H1 (cell line): ENCODE measurements around the gene MYH8. TPM values are rescaled to one million over a fixed set of nuclear protein-coding genes. Genes with fewer than 3 reads are reported as not detected.

Experiments
- CTCF ChIA-PET: fragments of 300-600 bp; sonication (Branson Sonifier 250); formaldehyde crosslinking; loops from one replicate; lab custom pipeline; 2021; ENCODE audit not compliant: partially characterized antibody; lab: Charles Lee
- POLR2A ChIA-PET: fragments of 300-600 bp; sonication (Branson Sonifier 250); formaldehyde crosslinking; loops from one replicate; lab custom pipeline; 2021; ENCODE audit warnings: inconsistent platforms; ENCODE audit not compliant: partially characterized antibody; lab: Charles Lee
- DNase-seq, 2 experiments: peaks; one replicate each; pipeline versions ENCODE4 v3.0.0 to v3.0.0-alpha.2; 2010 to 2022; ENCODE audit warnings: low spot score in 2 of 2, low read depth in 1 of 2, mixed read lengths in 1 of 2
- FAIRE-seq: peaks from 2 replicates; lab custom pipeline; 2011; peaks lifted over from hg19 to GRCh38; lab: Jason Lieb, UNC
- H2AFZ ChIP-seq: 2 replicates; pipeline ENCODE4 v1.8.1; 2012; ENCODE audit warnings: low read length, inconsistent platforms
- H2AK5ac ChIP-seq: 2 replicates; pipeline ENCODE4 v1.6.1; 2013; ENCODE audit warnings: low read depth, low read length
- H2BK120ac ChIP-seq: replicated peaks from 2 replicates; pipeline ENCODE3; 2013; ENCODE audit warnings: low read depth, low read length, inconsistent platforms
- H2BK12ac ChIP-seq: 2 replicates; pipeline ENCODE4 v1.6.1; 2013; ENCODE audit warnings: low read depth, low read length
- H2BK15ac ChIP-seq: 2 replicates; pipeline ENCODE4 v1.6.1; 2013; ENCODE audit warnings: low read length
- H2BK20ac ChIP-seq: 2 replicates; pipeline ENCODE4 v1.6.1; 2013; ENCODE audit warnings: low read length
- H2BK5ac ChIP-seq: 2 replicates; pipeline ENCODE4 v1.6.1; 2013; ENCODE audit warnings: low read depth, low read length
- H3K14ac ChIP-seq: 2 replicates; pipeline ENCODE4 v1.6.1; 2013; ENCODE audit warnings: inconsistent platforms; ENCODE audit not compliant: insufficient read length
- H3K18ac ChIP-seq: 2 replicates; pipeline ENCODE4 v1.6.1; 2013; ENCODE audit warnings: low read length; ENCODE audit errors: extremely low read depth
- H3K23ac ChIP-seq: 2 replicates; pipeline ENCODE4 v1.6.1; 2013; ENCODE audit warnings: inconsistent platforms; ENCODE audit not compliant: insufficient read length
- H3K23me2 ChIP-seq: 2 replicates; pipeline ENCODE4 v1.6.1; 2013; ENCODE audit warnings: low read depth, low read length
- H3K27ac ChIP-seq: 2 replicates; pipeline ENCODE4 v1.6.1; 2011; ENCODE audit warnings: low read depth, low read length, inconsistent platforms
- H3K27me3 ChIP-seq, 4 experiments: replicated peaks in 1 of 4; 1 replicate in 1 of 4; 2 replicates in 3 of 4; pipeline versions ENCODE4 v1.6.1 to v1.8.1; 2011 to 2013; ENCODE audit warnings: low read length in 3 of 4, mild to moderate bottlenecking in 3 of 4, inconsistent platforms in 2 of 4, mixed read lengths in 2 of 4, moderate library complexity in 1 of 4; ENCODE audit not compliant: control insufficient read depth in 3 of 4, insufficient read depth in 3 of 4; ENCODE audit errors: extremely low read depth in 1 of 4
- H3K36me3 ChIP-seq, 4 experiments: 2 replicates each; pipeline versions ENCODE4 v1.6.1 to v1.8.1; 2011 to 2013; ENCODE audit warnings: mild to moderate bottlenecking in 4 of 4, low read length in 3 of 4, moderate library complexity in 2 of 4, control low read depth in 1 of 4, inconsistent platforms in 1 of 4; ENCODE audit not compliant: insufficient read depth in 4 of 4, control insufficient read depth in 2 of 4
- H3K4ac ChIP-seq: replicated peaks from 2 replicates; pipeline ENCODE3; 2013; ENCODE audit warnings: low read length, low read depth, mixed read lengths, inconsistent platforms; ENCODE audit not compliant: insufficient read length
- H3K4me1 ChIP-seq, 4 experiments: replicated peaks in 1 of 4; 1 replicate in 1 of 4; 2 replicates in 3 of 4; pipeline versions ENCODE4 v1.6.1 to v1.8.1; 2011 to 2013; ENCODE audit warnings: low read length in 3 of 4, inconsistent platforms in 2 of 4, mixed read lengths in 1 of 4; ENCODE audit not compliant: insufficient read depth in 4 of 4, control insufficient read depth in 3 of 4
- H3K4me2 ChIP-seq, 2 experiments: 2 replicates each; pipeline versions ENCODE4 v1.6.1 to v1.8.1; 2011 to 2013; ENCODE audit warnings: low read depth in 2 of 2, low read length in 2 of 2, control low read depth in 1 of 2, inconsistent platforms in 1 of 2, mild to moderate bottlenecking in 1 of 2; ENCODE audit not compliant: insufficient read depth in 1 of 2
- H3K4me3 ChIP-seq, 4 experiments: fragments of 200-600, 300-600 bp in 1 of 4; sonication (generic), shearing (Covaris generic), sonication (Bioruptor Twin) in 1 of 4; 2 replicates each; pipeline versions ENCODE4 v1.5.1 to v1.8.1; 2011 to 2016; ENCODE audit warnings: low read length in 4 of 4, low read depth in 3 of 4, control low read depth in 2 of 4, inconsistent platforms in 2 of 4, mild to moderate bottlenecking in 2 of 4, mixed read lengths in 1 of 4, moderate library complexity in 1 of 4; ENCODE audit not compliant: insufficient read depth in 2 of 4; ENCODE audit errors: extremely low read depth in 1 of 4
- H3K56ac ChIP-seq: replicated peaks from 2 replicates; pipeline ENCODE3; 2013; ENCODE audit warnings: low read depth, mild to moderate bottlenecking, mixed read lengths, low read length, inconsistent platforms; ENCODE audit not compliant: insufficient read length
- H3K79me1 ChIP-seq: 2 replicates; pipeline ENCODE4 v1.6.1; 2013; ENCODE audit warnings: low read depth, low read length, control low read depth
- H3K79me2 ChIP-seq, 2 experiments: 2 replicates each; pipeline versions ENCODE4 v1.6.1 to v1.8.1; 2012 to 2013; ENCODE audit warnings: low read length in 2 of 2, mild to moderate bottlenecking in 2 of 2, inconsistent platforms in 1 of 2; ENCODE audit not compliant: insufficient read depth in 2 of 2, control insufficient read depth in 1 of 2
- H3K9ac ChIP-seq, 4 experiments: replicated peaks in 1 of 4; 1 replicate in 1 of 4; 2 replicates in 3 of 4; pipeline versions ENCODE4 v1.6.1 to v1.8.1; 2011 to 2013; ENCODE audit warnings: low read depth in 3 of 4, low read length in 3 of 4, control low read depth in 2 of 4, mild to moderate bottlenecking in 2 of 4, moderate library complexity in 2 of 4, inconsistent platforms in 1 of 4; ENCODE audit errors: extremely low read depth in 1 of 4
- H3K9me3 ChIP-seq, 2 experiments: 2 replicates each; pipeline versions ENCODE4 v1.6.1 to v1.8.1; 2012 to 2013; ENCODE audit warnings: mild to moderate bottlenecking in 2 of 2, moderate library complexity in 2 of 2, control low read depth in 1 of 2, inconsistent platforms in 1 of 2, low read depth in 1 of 2, low read length in 1 of 2, mixed read lengths in 1 of 2; ENCODE audit not compliant: insufficient read depth in 2 of 2
- H4K20me1 ChIP-seq, 2 experiments: replicated peaks in 1 of 2; 2 replicates each; pipeline versions ENCODE3 to v1.8.1; 2011 to 2013; ENCODE audit warnings: inconsistent platforms in 2 of 2, low read length in 2 of 2, mild to moderate bottlenecking in 1 of 2; ENCODE audit not compliant: insufficient read depth in 2 of 2, control insufficient read depth in 1 of 2
- H4K5ac ChIP-seq: 2 replicates; pipeline ENCODE4 v1.6.1; 2013; ENCODE audit warnings: low read length, low read depth, mixed read lengths, inconsistent platforms; ENCODE audit not compliant: insufficient read length
- H4K8ac ChIP-seq: 2 replicates; pipeline ENCODE4 v1.8.0; 2013; ENCODE audit warnings: mild to moderate bottlenecking, moderate library complexity, low read length, inconsistent platforms; ENCODE audit not compliant: insufficient read depth; ENCODE audit errors: extremely low read depth
- H4K91ac ChIP-seq: replicated peaks from 2 replicates; pipeline ENCODE3; 2013; ENCODE audit warnings: low read length, mixed read lengths, inconsistent platforms; ENCODE audit not compliant: insufficient read length
- SP1 ChIP-seq: IDR thresholded peaks from 2 replicates; pipeline ENCODE4 v1.6.1; 2011; ENCODE audit warnings: low read depth, low read length
- WGBS, 2 experiments: shearing (Covaris generic) in 1 of 2; methylation state at CpG; one replicate each; pipeline versions ENCODE4 v1.1.6 to v1.1.7; 2013 to 2015; ENCODE audit warnings: low lambda C conversion rate in 2 of 2, mixed read lengths in 2 of 2, inconsistent platforms in 1 of 2, low coverage in 1 of 2, missing lambda C conversion rate in 1 of 2; ENCODE audit not compliant: insufficient replicate concordance in 2 of 2, insufficient coverage in 1 of 2, insufficient read length in 1 of 2; ENCODE audit errors: extremely low coverage in 1 of 2, missing lambda C conversion rate in 1 of 2; 5-methylcytosine and 5-hydroxymethylcytosine counted together
- polyA plus RNA-seq, 7 experiments: library from polyadenylated mRNA; depleted of rRNA in 3 of 7; stranded (reverse) in 5 of 7; unstranded in 2 of 7; fragments of >200 nt in 5 of 7; fragments of 200-250 nt in 2 of 7; gene quantifications; 1 replicate in 5 of 7; 2 replicates in 1 of 7; 4 replicates in 1 of 7; pipeline versions ENCODE4 v1.2.1 to v1.2.3, GENCODE V29; 2011 to 2013; ENCODE audit warnings: missing spikeins in 2 of 7, mixed read lengths in 2 of 7
- total RNA-seq: library from RNA; stranded (reverse); fragmentation: NEBNext Ultra II Directional; extraction: Animal tissue kit (Norgen Biotek cat#: 25700); gene quantifications from 2 replicates; pipeline ENCODE4 v1.2.1, GENCODE V29; 2021

The MYH8 gene
- total and polyA plus RNA-seq, 2 of the 8 experiments (the other 6 are each of a cell fraction or from before 2014, with no cell fraction given) = not detected

GRCh38 chr17:10369239-10369638 lies 52.5 kb downstream of the MYH8 start:
- H3K79me2 ChIP-seq = no peaks in the 10 kb centered on the region
- no peak overlapping the region for H2AFZ ChIP-seq
- H4K5ac ChIP-seq = no peak overlapping the region
- no peak overlapping the region for H3K18ac ChIP-seq
- H2BK20ac ChIP-seq = no peak overlapping the region
- H2AK5ac ChIP-seq = no peak overlapping the region
- H3K23ac ChIP-seq = no peak overlapping the region
- H3K4me2 ChIP-seq = no peak overlapping the region
- POLR2A ChIA-PET = no interaction called here
- no peaks in the 10 kb centered on the region for H4K20me1 ChIP-seq
- CTCF ChIA-PET = interaction anchor here (0.6 to 1.6 kb wide), 8 partner anchors 12 to 248 kb away, joined by 3 to 4 read pairs (median 3); no protein-coding TSS in a partner anchor
- no peaks in the 10 kb centered on the region for H3K4me1 ChIP-seq
- H2BK120ac ChIP-seq = no peak overlapping the region
- H4K91ac ChIP-seq = no peak overlapping the region
- H3K4me3 ChIP-seq = no peak overlapping the region
- no peak overlapping the region for H2BK15ac ChIP-seq
- no peak overlapping the region for H2BK5ac ChIP-seq
- H3K27ac ChIP-seq = no peak overlapping the region
- H3K14ac ChIP-seq = no peak overlapping the region
- TF ChIP-seq SP1 = no peak
- TF ChIP-seq, all 59 proteins: peak for 0
- WGBS, 2 experiments = 83% methylated on average over 1 of the region's 1 CpG; no CpG with 5 or more reads in 1 of the 2 experiments
- Histone ChIP-seq H4K8ac (no peak overlapping the region), H3K27me3 (peaks cover 0 to 3% (median 0%) of the 10 kb centered on the region in 4 experiments; a peak in 1 of 7 replicates), H2BK12ac (no peak overlapping the region), H3K9me3 (no peaks in the 10 kb centered on the region), H3K79me1 (no peaks in the 10 kb centered on the region), H3K56ac (no peak overlapping the region), H3K4ac (no peak overlapping the region), H3K23me2 (no peaks in the 10 kb centered on the region), H3K9ac (no peak overlapping the region), H3K36me3 (no peaks in the 10 kb centered on the region)
- FAIRE-seq (no peak), DNase-seq (no peak)
